ENCODE measurements around the gene CSRNP2. TPM values are rescaled to one million over a fixed set of nuclear protein-coding genes. Genes with fewer than 3 reads are reported as not detected.

The CSRNP2 gene
- total and polyA plus RNA-seq, 2 of the 8 experiments (the other 6 are each of a cell fraction or from before 2014, with no cell fraction given) = 13.7 to 34.0 TPM

DNA sequence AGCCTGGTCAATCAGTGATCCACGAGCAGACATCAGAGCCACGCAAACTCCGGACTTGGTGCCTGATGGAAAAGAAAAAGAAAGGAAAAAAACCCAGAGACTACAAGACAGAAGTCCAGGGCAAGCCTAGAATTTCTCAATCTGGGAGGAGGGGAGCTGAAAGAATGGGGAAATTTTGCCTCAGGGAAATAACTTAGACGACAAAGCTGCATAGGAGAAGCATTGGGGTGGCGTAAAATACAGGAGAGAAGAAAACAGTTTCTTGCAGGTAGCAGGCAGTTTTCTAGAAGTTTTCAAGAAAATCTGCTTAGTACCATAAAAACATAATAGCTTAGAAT is 54.6 kb downstream of the CSRNP2 start:
- peaks cover 1% of the 10 kb centered on the region; the same call in 1 of the 2 replicates for H3K23me2 ChIP-seq (ENCODE audit: low read depth, low read length)
- H3K4me1 ChIP-seq (replicated peaks in 1 of 4; ENCODE audit: control insufficient read depth in 3 of 4, insufficient read depth in 4 of 4, low read length in 3 of 4) = peaks cover 9 to 16% (median 13%) of the 10 kb centered on the region in 4 experiments
- peak overlapping the region; percentile 26 to 50; a peak in 3 of 4 replicates for H3K4me2 ChIP-seq (ENCODE audit: insufficient read depth in 1 of 2, low read depth in 2 of 2, low read length in 2 of 2)
- no peak overlapping the region; a peak in 1 of 8 replicates for H3K4me3 ChIP-seq (ENCODE audit: extremely low read depth in 1 of 4, insufficient read depth in 2 of 4, low read depth in 3 of 4, low read length in 4 of 4)
- no peak overlapping the region for H3K27ac ChIP-seq (ENCODE audit: low read depth, low read length)
- H2BK20ac ChIP-seq (ENCODE audit: low read length) = no peak overlapping the region
- peaks cover 4 to 18% of the 10 kb centered on the region in 2 experiments for H3K79me2 ChIP-seq (ENCODE audit: control insufficient read depth in 1 of 2, insufficient read depth in 2 of 2, low read length in 2 of 2)
- H2BK15ac ChIP-seq (ENCODE audit: low read length) = no peak overlapping the region
- H3K23ac ChIP-seq (ENCODE audit: insufficient read length) = no peak overlapping the region
- H2BK12ac ChIP-seq (ENCODE audit: low read depth, low read length) = no peak overlapping the region
- no peak overlapping the region for H3K14ac ChIP-seq (ENCODE audit: insufficient read length)
- no peak overlapping the region for H4K91ac ChIP-seq (replicated peaks; ENCODE audit: insufficient read length, low read length)
- no peak for FAIRE-seq
- H2AK5ac ChIP-seq (ENCODE audit: low read depth, low read length) = no peak overlapping the region
- POLR2A ChIA-PET (ENCODE audit: partially characterized antibody) = interaction anchor here (0.9 to 1.8 kb wide), 3 partner anchors 11 to 54 kb away, joined by 3 to 8 read pairs (median 3); partner anchors contain the start of gene CSRNP2
- no peak overlapping the region for H3K4ac ChIP-seq (replicated peaks; ENCODE audit: insufficient read length, low read depth, low read length)
- H2BK5ac ChIP-seq (ENCODE audit: low read depth, low read length) = no peak overlapping the region
- no peaks in the 10 kb centered on the region; a peak in 1 of 7 replicates for H3K27me3 ChIP-seq (replicated peaks in 1 of 4; ENCODE audit: control insufficient read depth in 3 of 4, extremely low read depth in 1 of 4, insufficient read depth in 3 of 4, low read length in 3 of 4)
- H3K79me1 ChIP-seq (ENCODE audit: low read depth, low read length) = peaks cover 2% of the 10 kb centered on the region; the same call in 1 of the 2 replicates
- H4K20me1 ChIP-seq (replicated peaks in 1 of 2; ENCODE audit: control insufficient read depth in 1 of 2, insufficient read depth in 2 of 2, low read length in 2 of 2) = no peaks in the 10 kb centered on the region
- H2AFZ ChIP-seq (ENCODE audit: low read length) = peak overlapping the region; percentile 72; the same call in 1 of the 2 replicates
- H3K36me3 ChIP-seq (ENCODE audit: control insufficient read depth in 2 of 4, insufficient read depth in 4 of 4, low read length in 3 of 4) = no peaks in the 10 kb centered on the region
- no peak overlapping the region for H3K9ac ChIP-seq (replicated peaks in 1 of 4; ENCODE audit: extremely low read depth in 1 of 4, low read depth in 3 of 4, low read length in 3 of 4)
- no peaks in the 10 kb centered on the region for H3K9me3 ChIP-seq (ENCODE audit: insufficient read depth in 2 of 2, low read depth in 1 of 2, low read length in 1 of 2)
- WGBS, 2 experiments (ENCODE audit: extremely low coverage in 1 of 2, insufficient coverage in 1 of 2, insufficient read length in 1 of 2, insufficient replicate concordance in 2 of 2, low coverage in 1 of 2, low lambda C conversion rate in 2 of 2, missing lambda C conversion rate in 1 of 2) = 79% methylated on average over 5 of the region's 5 CpGs; no CpG with 5 or more reads in 1 of the 2 experiments
- no peak overlapping the region for H4K5ac ChIP-seq (ENCODE audit: insufficient read length, low read depth, low read length)
- no peak overlapping the region for H3K56ac ChIP-seq (replicated peaks; ENCODE audit: insufficient read length, low read depth, low read length)
- H4K8ac ChIP-seq (ENCODE audit: extremely low read depth, insufficient read depth, low read length) = no peak overlapping the region
- CTCF ChIA-PET (ENCODE audit: partially characterized antibody) = interaction anchor here (0.5 to 8.0 kb wide), 13 partner anchors 8 to 1408 kb away, joined by 3 to 66 read pairs (median 7); no protein-coding TSS in a partner anchor
- no peak overlapping the region for H2BK120ac ChIP-seq (replicated peaks; ENCODE audit: low read depth, low read length)
- no peak for DNase-seq (ENCODE audit: low read depth in 1 of 2, low spot score in 2 of 2)
- H3K18ac ChIP-seq (ENCODE audit: extremely low read depth, low read length) = no peak overlapping the region
- TF ChIP-seq POLR2AphosphoS5 (IDR thresholded peaks at IDR 0.05; ENCODE audit: low read depth, low read length) = no peak
- TF ChIP-seq RAD21 (IDR thresholded peaks at IDR 0.05 in 1 of 2, conservative IDR thresholded peaks at IDR 0.05 in 1 of 2; ENCODE audit: low read depth in 2 of 2, low read length in 2 of 2) = no peak
- no peak for TF ChIP-seq CREB1 (IDR thresholded peaks at IDR 0.05)
- TF ChIP-seq YY1 (IDR thresholded peaks at IDR 0.05; ENCODE audit: low read depth, low read length) = no peak
- no peak for TF ChIP-seq SIX5 (IDR thresholded peaks at IDR 0.05; ENCODE audit: low read depth, low read length)
- TF ChIP-seq CEBPB (IDR thresholded peaks at IDR 0.05; ENCODE audit: low read depth, low read length) = no peak
